HG02870 (cell line): ENCODE results near the gene DAND5.

Experiments used
- ATAC-seq: cut with Tn5 transposase; IDR thresholded peaks from one replicate; pipeline ENCODE4 v1.9.1; 2021; ENCODE audit warnings: mild to moderate bottlenecking, moderate library complexity; ENCODE audit not compliant: unreplicated experiment

DAND5 gene

GRCh38 chr19:12991296-12991695 lies 21.9 kb downstream of the DAND5 start:
- ATAC-seq = no peak

- no peak for ATAC-seq
These were observed 23.4 kb downstream of the DAND5 start for GRCh38 chr19:12992729-12993128.

GRCh38 chr19:12993562-12993961 lies 24.2 kb downstream of the DAND5 start:
- ATAC-seq = no peak

GRCh38 chr19:12994701-12995595 lies 25.6 kb downstream of the DAND5 start, which contains the start of gene NFIX:
Gene NFIX, plus strand, starts transcription at chr19:12995475. Its CDS starts 363 bp downstream, at chr19:12995838.
- ATAC-seq = no peak

- no peak for ATAC-seq
These were observed 26.4 kb downstream of the DAND5 start for GRCh38 chr19:12995596-12996405.

- no peak for ATAC-seq
These were observed 27.2 kb downstream of the DAND5 start for GRCh38 chr19:12996406-12997094.

GRCh38 chr19:12997179-12997966 lies 28.0 kb downstream of the DAND5 start:
- ATAC-seq = no peak

- no peak for ATAC-seq
These were observed 28.9 kb downstream of the DAND5 start for GRCh38 chr19:12997967-12998940.

GRCh38 chr19:13001166-13001501 lies 31.8 kb downstream of the DAND5 start:
- ATAC-seq = no peak

- ATAC-seq = no peak
These were observed 32.3 kb downstream of the DAND5 start for GRCh38 chr19:13001502-13002165.

- ATAC-seq = no peak
These were observed 33.0 kb downstream of the DAND5 start for GRCh38 chr19:13002166-13002898.

- ATAC-seq = no peak
These were observed 33.7 kb downstream of the DAND5 start for GRCh38 chr19:13003081-13003480.

GRCh38 chr19:13004273-13004672 lies 34.9 kb downstream of the DAND5 start:
- ATAC-seq = no peak

- no peak for ATAC-seq
These were observed 35.9 kb downstream of the DAND5 start for GRCh38 chr19:13005253-13005652.

- ATAC-seq = no peak
These were observed 36.5 kb downstream of the DAND5 start for GRCh38 chr19:13005861-13006370.

- ATAC-seq = no peak
These were observed 37.3 kb downstream of the DAND5 start for GRCh38 chr19:13006431-13007281.
